Activated T-helper 1 cell treated with anti-CD3 and anti-CD28 coated beads, Interleukin-2, amount 50 U/mL, for 16 hours (primary cell): ENCODE results near the gene PTPRM.

Experiments used
- DNase-seq, 2 donors: peaks; one replicate each; pipeline ENCODE4 v3.0.0-alpha.2; 2020; ENCODE audit warnings: low read depth in 1 of 2, low spot score in 1 of 2

PTPRM gene

GRCh38 chr18:7598167-7599047 lies 31.3 kb downstream of the PTPRM start:
- no peak for DNase-seq

GRCh38 chr18:7600036-7600435 lies 32.9 kb downstream of the PTPRM start:
- no peak for DNase-seq

GRCh38 chr18:7600528-7601245 lies 33.6 kb downstream of the PTPRM start:
- no peak for DNase-seq

GRCh38 chr18:7601246-7601615 lies 34.1 kb downstream of the PTPRM start:
- no peak for DNase-seq

GRCh38 chr18:7601936-7602335 lies 34.8 kb downstream of the PTPRM start:
- no peak for DNase-seq

- DNase-seq = no peak
Measured at GRCh38 chr18:7603259-7604000, 36.3 kb downstream of the PTPRM start.

- no peak for DNase-seq
Measured at GRCh38 chr18:7604361-7604760, 37.2 kb downstream of the PTPRM start.

- DNase-seq = no peak
Measured at GRCh38 chr18:7605705-7606104, 38.6 kb downstream of the PTPRM start.

- no peak for DNase-seq
Measured at GRCh38 chr18:7607540-7608173, 40.5 kb downstream of the PTPRM start.

- no peak for DNase-seq
Measured at GRCh38 chr18:7608174-7608550, 41.0 kb downstream of the PTPRM start.

- no peak for DNase-seq
Measured at GRCh38 chr18:7608781-7609201, 41.7 kb downstream of the PTPRM start.

- no peak for DNase-seq
Measured at GRCh38 chr18:7609617-7610016, 42.5 kb downstream of the PTPRM start.

- no peak for DNase-seq
Measured at GRCh38 chr18:7614042-7614441, 46.9 kb downstream of the PTPRM start.

GRCh38 chr18:7615840-7616239 lies 48.7 kb downstream of the PTPRM start:
- DNase-seq = no peak

GRCh38 chr18:7616661-7617060 lies 49.5 kb downstream of the PTPRM start:
- no peak for DNase-seq

GRCh38 chr18:7617738-7618422 lies 50.8 kb downstream of the PTPRM start:
- DNase-seq = no peak

- no peak for DNase-seq
Measured at GRCh38 chr18:7618891-7619442, 51.9 kb downstream of the PTPRM start.

- no peak for DNase-seq
Measured at GRCh38 chr18:7619676-7620075, 52.6 kb downstream of the PTPRM start.

GRCh38 chr18:7622721-7623120 lies 55.6 kb downstream of the PTPRM start:
- DNase-seq = no peak

GRCh38 chr18:7623681-7624080 lies 56.6 kb downstream of the PTPRM start:
- DNase-seq = no peak
